NCI-H82 (cell line): ENCODE data around the gene MRPS23.

Source experiments
- DNase-seq: peaks from one replicate; lab custom pipeline; 2025; lab: John Stamatoyannopoulos, UW

Gene MRPS23

GRCh38 chr17:57849874-57850754 is at the start of gene MRPS23:
MRPS23 (minus strand) TSS chr17:57850044; CDS start chr17:57850010, 34 bp downstream.
- peak; percentile 100 for DNase-seq

GRCh38 chr17:57899391-57899790 is 49.5 kb upstream of the MRPS23 start:
- DNase-seq, result peak; percentile 59

GRCh38 chr17:57898487-57899311 is 48.9 kb upstream of the MRPS23 start:
- DNase-seq, result peak; percentile 94

- no peak for DNase-seq
These were observed 45.7 kb upstream of the MRPS23 start for GRCh38 chr17:57895382-57896060.

GRCh38 chr17:57894848-57895247 is 45.0 kb upstream of the MRPS23 start:
- no peak for DNase-seq

- DNase-seq, result peak; percentile 77
These were observed 43.2 kb upstream of the MRPS23 start for GRCh38 chr17:57892820-57893595.

- peak; percentile 93 for DNase-seq
These were observed 42.4 kb upstream of the MRPS23 start for GRCh38 chr17:57892146-57892819.

- no peak for DNase-seq
These were observed 41.0 kb upstream of the MRPS23 start for GRCh38 chr17:57890857-57891232.

- peak; percentile 92 for DNase-seq
These were observed 40.3 kb upstream of the MRPS23 start for GRCh38 chr17:57889892-57890856.

- peak; percentile 73 for DNase-seq
These were observed 39.4 kb upstream of the MRPS23 start for GRCh38 chr17:57889252-57889651.

GRCh38 chr17:57888311-57889216 is 38.7 kb upstream of the MRPS23 start:
- DNase-seq, result peak; percentile 74

- DNase-seq, result no peak
These were observed 37.3 kb upstream of the MRPS23 start for GRCh38 chr17:57887161-57887560.

GRCh38 chr17:57886020-57886419 is 36.2 kb upstream of the MRPS23 start:
- no peak for DNase-seq

GRCh38 chr17:57885148-57885915 is 35.5 kb upstream of the MRPS23 start:
- no peak for DNase-seq

GRCh38 chr17:57881783-57882351 is 32.0 kb upstream of the MRPS23 start:
- no peak for DNase-seq

- no peak for DNase-seq
These were observed 31.3 kb upstream of the MRPS23 start for GRCh38 chr17:57881143-57881542.

- no peak for DNase-seq
These were observed 30.2 kb upstream of the MRPS23 start for GRCh38 chr17:57880086-57880456.
